Keratinocyte (primary cell): ENCODE data around the gene PCBD2. TPM values are rescaled to one million over a fixed set of nuclear protein-coding genes. Genes with fewer than 3 reads are reported as not detected.

Experiments
- DNase-seq: peaks from one replicate; pipeline ENCODE4 v3.0.0-alpha.2; 2011; ENCODE audit warnings: low read depth, missing footprints, low spot score
- FAIRE-seq: peaks from 2 replicates; lab custom pipeline; 2011; peaks lifted over from hg19 to GRCh38; lab: Jason Lieb, UNC
- H2AFZ ChIP-seq: 2 replicates; pipeline ENCODE4 v1.6.0; 2012; ENCODE audit warnings: low read length, control low read depth, inconsistent platforms; ENCODE audit not compliant: control insufficient read depth
- H3K27ac ChIP-seq: 2 replicates; pipeline ENCODE4 v1.5.1; 2011; ENCODE audit warnings: low read length; ENCODE audit not compliant: control insufficient read depth, insufficient read depth
- H3K27me3 ChIP-seq: 3 replicates; pipeline ENCODE4 v1.6.0; 2011; ENCODE audit warnings: low read length; ENCODE audit not compliant: control insufficient read depth, insufficient read depth; ENCODE audit errors: extremely low read depth
- H3K36me3 ChIP-seq, 2 experiments: 2 replicates in 1 of 2; 3 replicates in 1 of 2; pipeline ENCODE4 v1.5.1; 2011; ENCODE audit warnings: low read length in 2 of 2, mild to moderate bottlenecking in 1 of 2; ENCODE audit not compliant: control insufficient read depth in 2 of 2, insufficient read depth in 2 of 2; ENCODE audit errors: extremely low read depth in 1 of 2
- H3K4me1 ChIP-seq: 3 replicates; pipeline ENCODE4 v1.5.1; 2011; ENCODE audit warnings: low read length; ENCODE audit not compliant: control insufficient read depth, insufficient read depth; ENCODE audit errors: extremely low read depth
- H3K4me2 ChIP-seq: 3 replicates; pipeline ENCODE4 v1.6.0; 2011; ENCODE audit warnings: low read depth, low read length; ENCODE audit not compliant: control insufficient read depth, insufficient read depth; ENCODE audit errors: extremely low read depth
- H3K4me3 ChIP-seq, 3 experiments: fragments of 200-600 bp in 1 of 3; sonication (generic) in 1 of 3; 2 replicates in 2 of 3; 3 replicates in 1 of 3; pipeline ENCODE4 v1.5.1; 2011 to 2016; ENCODE audit warnings: low read length in 3 of 3, mild to moderate bottlenecking in 3 of 3, control low read depth in 2 of 3, inconsistent platforms in 1 of 3, low read depth in 1 of 3, mixed read lengths in 1 of 3, mixed run types in 1 of 3, moderate library complexity in 1 of 3; ENCODE audit not compliant: control insufficient read depth in 2 of 3, insufficient read depth in 2 of 3; ENCODE audit errors: extremely low read depth in 1 of 3
- H3K79me2 ChIP-seq: 2 replicates; pipeline ENCODE4 v1.6.0; 2012; ENCODE audit warnings: low read length; ENCODE audit not compliant: control insufficient read depth, insufficient read depth
- H3K9ac ChIP-seq: 3 replicates; pipeline ENCODE4 v1.6.0; 2011; ENCODE audit warnings: low read length; ENCODE audit not compliant: control insufficient read depth, insufficient read depth; ENCODE audit errors: extremely low read depth
- H3K9me1 ChIP-seq: 3 replicates; pipeline ENCODE4 v1.6.0; 2011; ENCODE audit warnings: low read length; ENCODE audit not compliant: control insufficient read depth, insufficient read depth; ENCODE audit errors: extremely low read depth
- H3K9me3 ChIP-seq: 2 replicates; pipeline ENCODE4 v1.5.1; 2012; ENCODE audit warnings: low read depth, low read length; ENCODE audit not compliant: control insufficient read depth
- H4K20me1 ChIP-seq: 3 replicates; pipeline ENCODE4 v1.6.0; 2011; ENCODE audit warnings: low read length; ENCODE audit not compliant: control insufficient read depth, insufficient read depth; ENCODE audit errors: extremely low read depth
- EZH2 ChIP-seq: IDR thresholded peaks from one replicate; pipeline ENCODE4 v1.6.1; 2012; ENCODE audit warnings: inconsistent platforms, mild to moderate bottlenecking, low read length, moderate library complexity
- dilution Hi-C: fragments of 300-500 bp; cut with MboI; formaldehyde crosslinking; loops from one replicate; pipeline ENCODE4 v1.7.0; 2020; ENCODE audit warnings: low sequenced_read_pairs; ENCODE audit not compliant: extremely low pct_ligation_motif_present
- polyA plus RNA-seq, 5 experiments: library from polyadenylated mRNA; depleted of rRNA in 3 of 5; stranded (reverse) in 3 of 5; stranded (forward) in 1 of 5; unstranded in 1 of 5; fragments of >200 nt; gene quantifications; 1 replicate in 1 of 5; 2 replicates in 3 of 5; 3 replicates in 1 of 5; pipeline versions ENCODE4 v1.2.1 to v1.2.3, GENCODE V29; 2011 to 2012; ENCODE audit warnings: missing spikeins in 2 of 5, low read depth in 1 of 5, low replicate concordance in 1 of 5
- TF ChIP-seq, protein P1 (sequence below), 3 experiments: IDR thresholded peaks in 1 of 3; conservative IDR thresholded peaks in 1 of 3; optimal IDR thresholded peaks in 1 of 3; 2 replicates in 2 of 3; 3 replicates in 1 of 3; pipeline versions ENCODE3 to v1.5.1; 2011; ENCODE audit warnings: low read length in 3 of 3, mild to moderate bottlenecking in 3 of 3, moderate library complexity in 2 of 3, control low read depth in 1 of 3, inconsistent platforms in 1 of 3; ENCODE audit not compliant: insufficient read depth in 2 of 3; ENCODE audit errors: extremely low read depth in 1 of 3

PCBD2 gene
- polyA plus RNA-seq, 1 donor (not counting 4 experiments of a cell fraction or from before 2014, with no cell fraction given), result 6.2 TPM

- FAIRE-seq, result no peak
- Histone ChIP-seq H3K9ac (no peak overlapping the region), H3K4me2 (no peak overlapping the region), H2AFZ (no peak overlapping the region), H3K79me2 (no peaks in the 10 kb centered on the region), H3K27ac (no peak overlapping the region), H4K20me1 (no peaks in the 10 kb centered on the region), H3K27me3 (no peaks in the 10 kb centered on the region), H3K4me1 (peaks cover 3% of the 10 kb centered on the region), H3K9me3 (no peaks in the 10 kb centered on the region), H3K9me1 (no peaks in the 10 kb centered on the region), H3K36me3 (no peaks in the 10 kb centered on the region), H3K4me3 (no peak overlapping the region)
- TF ChIP-seq EZH2, result no peak
- TF ChIP-seq, protein P1, sequence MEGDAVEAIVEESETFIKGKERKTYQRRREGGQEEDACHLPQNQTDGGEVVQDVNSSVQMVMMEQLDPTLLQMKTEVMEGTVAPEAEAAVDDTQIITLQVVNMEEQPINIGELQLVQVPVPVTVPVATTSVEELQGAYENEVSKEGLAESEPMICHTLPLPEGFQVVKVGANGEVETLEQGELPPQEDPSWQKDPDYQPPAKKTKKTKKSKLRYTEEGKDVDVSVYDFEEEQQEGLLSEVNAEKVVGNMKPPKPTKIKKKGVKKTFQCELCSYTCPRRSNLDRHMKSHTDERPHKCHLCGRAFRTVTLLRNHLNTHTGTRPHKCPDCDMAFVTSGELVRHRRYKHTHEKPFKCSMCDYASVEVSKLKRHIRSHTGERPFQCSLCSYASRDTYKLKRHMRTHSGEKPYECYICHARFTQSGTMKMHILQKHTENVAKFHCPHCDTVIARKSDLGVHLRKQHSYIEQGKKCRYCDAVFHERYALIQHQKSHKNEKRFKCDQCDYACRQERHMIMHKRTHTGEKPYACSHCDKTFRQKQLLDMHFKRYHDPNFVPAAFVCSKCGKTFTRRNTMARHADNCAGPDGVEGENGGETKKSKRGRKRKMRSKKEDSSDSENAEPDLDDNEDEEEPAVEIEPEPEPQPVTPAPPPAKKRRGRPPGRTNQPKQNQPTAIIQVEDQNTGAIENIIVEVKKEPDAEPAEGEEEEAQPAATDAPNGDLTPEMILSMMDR (optimal IDR thresholded peaks at IDR 0.05 in 1 of 3, IDR thresholded peaks at IDR 0.05 in 1 of 3, conservative IDR thresholded peaks at IDR 0.05 in 1 of 3; ENCODE audit: extremely low read depth in 1 of 3, insufficient read depth in 2 of 3, low read length in 3 of 3), result no peak
- dilution Hi-C loops, result no loop called here
- no peak for DNase-seq
Observed at GRCh38 chr5:134979416-134979815, 74.5 kb downstream of the PCBD2 start.

DNA sequence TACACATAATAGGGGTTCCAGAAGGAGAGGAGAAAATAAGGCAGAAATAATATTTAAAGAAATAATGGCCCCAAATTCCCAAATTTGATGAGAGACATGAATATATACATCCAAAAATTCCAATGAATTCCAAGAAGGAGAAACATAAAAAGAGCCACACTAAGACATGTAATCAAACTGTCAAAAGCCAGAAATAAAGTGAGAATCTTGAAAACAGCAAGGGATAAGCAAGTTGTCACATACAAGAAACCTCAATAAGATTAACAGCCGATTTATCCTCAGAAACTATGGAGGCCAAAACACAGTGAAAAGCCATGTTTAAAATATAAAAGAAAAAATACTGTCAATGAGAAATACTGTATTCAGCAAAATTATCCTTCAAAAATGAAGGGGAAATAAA lies 77.3 kb downstream of the PCBD2 start:
- Histone ChIP-seq H3K36me3 (no peaks in the 10 kb centered on the region), H3K4me3 (no peak overlapping the region), H3K9me3 (no peaks in the 10 kb centered on the region), H3K4me1 (no peaks in the 10 kb centered on the region), H3K27ac (no peak overlapping the region), H3K79me2 (no peaks in the 10 kb centered on the region), H3K9ac (no peak overlapping the region), H3K9me1 (no peaks in the 10 kb centered on the region), H4K20me1 (no peaks in the 10 kb centered on the region), H2AFZ (no peak overlapping the region), H3K4me2 (no peak overlapping the region), H3K27me3 (no peaks in the 10 kb centered on the region)
- dilution Hi-C loops, result no loop called here
- FAIRE-seq (no peak), DNase-seq (no peak)
- no peak for TF ChIP-seq EZH2
- TF ChIP-seq, protein P1 (optimal IDR thresholded peaks at IDR 0.05 in 1 of 3, IDR thresholded peaks at IDR 0.05 in 1 of 3, conservative IDR thresholded peaks at IDR 0.05 in 1 of 3; ENCODE audit: extremely low read depth in 1 of 3, insufficient read depth in 2 of 3, low read length in 3 of 3), result no peak
